GM21576 (cell line): Measurements from ENCODE around the gene C6orf62.
A peak's percentile ranks its signal among the peaks of the same experiment; 100 is the strongest.
"Not testable (repeated sequence)": the region's sequence is repeated elsewhere in the genome, so short reads cannot be mapped to it uniquely, and the experiment has no call there.

Source experiments
- ATAC-seq: cut with Tn5 transposase; IDR thresholded peaks from one replicate; pipeline ENCODE4 v1.9.1; 2021; ENCODE audit warnings: mild to moderate bottlenecking, moderate library complexity; ENCODE audit not compliant: unreplicated experiment

The C6orf62 gene

DNA sequence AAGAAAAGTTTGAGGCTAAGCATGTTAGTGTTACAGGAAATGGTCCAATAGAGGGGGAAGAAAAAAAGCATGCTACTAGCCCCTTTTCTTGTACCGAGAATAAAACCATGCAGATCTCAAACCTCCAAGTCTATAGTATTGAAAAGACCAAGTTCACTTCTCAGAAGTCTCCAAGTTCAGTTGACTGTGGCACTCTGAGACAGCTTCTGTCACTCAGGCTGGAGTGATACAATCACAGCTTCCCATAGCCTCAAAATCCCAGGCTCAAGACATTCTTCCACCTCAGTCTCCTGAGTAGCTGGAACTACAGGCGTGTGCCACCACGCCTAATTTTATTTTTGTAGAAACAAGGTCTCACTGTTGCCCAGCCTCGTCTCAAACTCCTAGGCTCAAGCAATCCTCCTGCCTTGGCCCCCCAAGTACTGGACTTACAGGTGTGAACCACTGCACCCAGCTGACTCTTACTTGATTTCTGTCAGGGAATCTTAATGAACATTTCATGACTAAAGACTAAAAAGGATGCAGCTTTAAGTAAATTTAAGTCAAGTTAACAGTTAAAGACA lies 16.2 kb downstream of the C6orf62 start:
- ATAC-seq, result no peak

- ATAC-seq, result no peak
Measured at GRCh38 chr6:24699521-24700359, 19.2 kb downstream of the C6orf62 start.

DNA sequence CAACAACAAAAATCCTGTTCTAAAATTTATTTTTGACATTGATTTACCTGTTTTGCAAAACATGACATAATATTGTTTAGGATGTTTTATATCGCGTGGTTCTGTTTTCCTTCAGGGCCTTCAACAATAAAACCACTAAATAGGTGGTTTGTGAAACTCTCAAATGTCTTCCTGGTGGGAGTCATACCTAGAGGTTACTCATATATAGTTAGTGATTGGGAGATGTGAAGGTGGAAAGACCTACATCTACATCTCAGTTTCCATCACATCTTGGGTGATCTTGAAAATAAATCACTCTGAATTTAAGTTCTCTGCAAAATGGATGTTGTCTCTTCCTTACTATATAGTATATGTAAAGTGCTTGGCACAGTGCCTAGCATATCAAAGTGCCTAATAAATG lies 22.9 kb downstream of the C6orf62 start:
- ATAC-seq, result no peak

GRCh38 chr6:24695635-24696034 lies 23.3 kb downstream of the C6orf62 start:
- ATAC-seq, result peak; percentile 58

- ATAC-seq, result no peak
Measured at GRCh38 chr6:24694198-24694597, 24.8 kb downstream of the C6orf62 start.

GRCh38 chr6:24692848-24693592 lies 25.9 kb downstream of the C6orf62 start:
- ATAC-seq, result no peak

DNA sequence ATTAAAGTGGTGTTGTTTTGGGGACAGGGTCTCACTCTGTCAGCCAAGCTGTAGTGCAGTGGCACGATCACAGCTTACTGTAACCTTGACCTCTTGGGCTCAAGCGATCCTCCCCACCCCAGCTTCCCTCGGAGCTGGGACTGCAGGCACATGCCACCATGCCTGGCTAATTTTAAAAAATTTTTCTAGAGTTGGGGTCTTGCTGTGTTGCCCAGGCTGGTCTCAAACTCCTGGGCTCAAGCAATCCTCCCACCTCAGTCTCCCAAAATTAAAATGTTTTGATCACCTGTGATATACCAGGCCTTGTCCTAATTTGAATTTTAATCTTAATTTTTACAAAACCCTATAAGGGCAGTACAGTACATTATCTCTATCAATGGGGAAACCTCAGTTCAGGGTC lies 26.5 kb downstream of the C6orf62 start:
- ATAC-seq, result no peak

- no peak for ATAC-seq
Measured at GRCh38 chr6:24692003-24692402, 27.0 kb downstream of the C6orf62 start.

DNA sequence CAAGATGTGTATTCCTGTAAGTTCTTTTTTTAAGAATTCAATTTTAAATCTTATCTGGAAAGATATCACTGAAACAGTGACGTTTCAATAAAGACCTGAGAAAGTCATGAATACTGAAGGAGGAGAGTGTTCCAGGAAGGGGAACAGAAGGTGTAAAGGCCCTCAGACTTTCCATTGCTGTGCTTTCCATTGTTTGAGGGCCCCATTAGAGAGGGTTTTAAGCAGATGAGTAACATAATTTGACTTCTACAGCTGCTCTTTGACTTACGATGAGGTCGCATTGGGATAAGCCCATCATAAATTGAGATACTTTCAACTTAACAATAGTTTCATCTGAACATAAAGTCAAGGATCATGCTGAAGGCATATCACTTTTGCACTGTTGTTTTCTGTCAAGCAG lies 27.4 kb downstream of the C6orf62 start:
- no peak for ATAC-seq

DNA sequence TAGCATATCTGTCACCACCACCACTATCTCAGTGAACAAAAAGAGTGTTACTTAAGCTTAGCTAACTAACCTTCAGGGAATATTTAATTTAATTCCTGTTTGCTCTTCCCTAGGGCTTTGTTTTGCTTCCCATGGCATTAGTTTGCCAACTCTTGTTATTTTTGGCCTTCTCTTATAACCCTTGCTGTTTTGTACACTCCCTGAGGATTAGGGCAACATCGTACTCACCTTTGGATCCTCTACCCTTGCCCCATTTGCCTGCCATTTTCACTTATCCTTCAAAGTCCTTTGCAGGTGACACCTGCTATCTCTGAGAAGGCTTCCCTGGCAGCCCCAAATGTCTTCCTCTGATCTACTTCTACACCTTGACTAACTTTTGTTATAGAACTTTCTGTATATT lies 28.4 kb downstream of the C6orf62 start:
- ATAC-seq, result no peak

DNA sequence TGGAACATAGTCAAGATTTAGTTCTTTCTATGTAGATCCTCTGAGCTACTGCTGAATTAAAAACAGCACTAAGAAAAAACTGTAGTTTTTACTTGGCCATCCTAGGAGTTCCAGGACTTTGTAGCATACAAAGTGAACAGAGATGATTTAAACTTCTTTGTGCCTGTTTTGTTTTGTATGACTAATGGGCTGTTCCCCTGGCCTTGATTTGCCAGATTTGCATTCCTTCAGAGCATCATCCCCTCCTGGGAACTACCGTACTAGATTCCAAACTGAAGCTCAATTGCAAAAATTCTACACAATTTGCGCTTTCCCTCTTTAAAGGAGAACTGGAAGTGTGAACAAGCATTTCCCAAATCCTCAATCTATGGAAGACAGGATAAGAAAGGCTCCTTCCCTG lies 29.0 kb downstream of the C6orf62 start:
- no peak for ATAC-seq

DNA sequence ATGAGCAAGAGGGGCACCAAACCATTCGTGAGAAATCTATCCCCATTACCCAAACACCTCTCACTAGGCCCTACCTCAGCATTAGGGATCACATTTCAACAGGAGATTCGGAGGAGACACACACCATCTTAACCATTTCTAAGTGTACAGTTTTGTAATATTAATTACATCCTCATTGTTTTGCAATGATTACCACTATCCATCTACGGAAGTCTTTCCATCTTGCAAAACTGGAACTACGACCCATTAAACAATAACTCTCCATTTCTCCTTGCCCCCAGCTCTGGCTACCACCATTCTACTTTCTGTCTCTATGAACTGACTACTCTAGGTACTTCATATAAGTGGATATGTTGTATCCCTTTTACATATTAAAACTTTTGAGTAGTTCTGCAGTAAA lies 32.0 kb downstream of the C6orf62 start:
- ATAC-seq, result no peak

- no peak for ATAC-seq
Measured at GRCh38 chr6:24686408-24686807, 32.5 kb downstream of the C6orf62 start.

DNA sequence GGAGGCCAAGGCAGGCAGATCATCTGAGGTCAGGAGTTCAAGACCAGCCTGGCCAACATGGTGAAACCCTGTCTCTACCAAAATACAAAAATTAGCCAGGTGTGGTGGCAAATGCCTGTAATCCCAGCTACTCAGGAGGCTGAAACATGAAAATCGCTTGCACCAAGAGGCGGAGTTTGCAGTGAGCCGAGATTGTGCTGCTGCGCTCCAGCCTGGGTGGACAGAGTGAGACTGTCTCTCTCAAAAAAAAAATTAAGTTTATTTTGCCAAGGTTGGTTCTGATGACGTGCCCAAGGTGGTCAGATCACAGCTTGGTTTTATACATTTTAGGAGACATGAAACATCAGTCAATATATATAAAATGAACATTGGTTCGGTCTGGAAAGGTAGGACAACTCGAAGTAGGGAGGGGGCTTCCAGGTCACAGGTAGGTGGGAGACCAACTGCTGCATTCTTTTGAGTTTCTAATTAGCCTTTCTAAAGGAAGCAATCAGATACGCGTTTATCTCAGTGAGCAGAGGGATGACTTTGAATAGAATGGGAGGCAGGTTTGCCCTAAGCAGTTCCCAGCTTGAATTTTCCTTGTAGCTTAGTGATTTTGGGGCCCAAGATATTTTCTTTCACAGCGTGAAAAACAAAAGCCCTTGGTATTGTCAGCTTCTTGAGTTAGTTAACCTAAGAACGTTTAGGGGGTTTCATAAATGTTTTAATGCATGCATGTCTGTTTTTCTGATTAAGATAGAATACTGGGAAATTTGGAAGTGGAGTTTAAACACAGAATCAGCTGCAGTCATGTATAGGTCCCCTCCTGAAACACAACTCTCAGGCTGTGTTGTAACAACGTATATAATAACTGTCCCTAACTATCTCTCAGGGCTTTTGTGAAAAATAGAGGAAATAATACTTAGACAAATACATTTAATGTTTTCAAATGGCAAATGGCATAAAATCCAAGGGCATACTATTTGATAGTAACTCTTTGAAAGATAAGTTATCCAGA lies 35.4 kb downstream of the C6orf62 start:
- ATAC-seq, result no peak

DNA sequence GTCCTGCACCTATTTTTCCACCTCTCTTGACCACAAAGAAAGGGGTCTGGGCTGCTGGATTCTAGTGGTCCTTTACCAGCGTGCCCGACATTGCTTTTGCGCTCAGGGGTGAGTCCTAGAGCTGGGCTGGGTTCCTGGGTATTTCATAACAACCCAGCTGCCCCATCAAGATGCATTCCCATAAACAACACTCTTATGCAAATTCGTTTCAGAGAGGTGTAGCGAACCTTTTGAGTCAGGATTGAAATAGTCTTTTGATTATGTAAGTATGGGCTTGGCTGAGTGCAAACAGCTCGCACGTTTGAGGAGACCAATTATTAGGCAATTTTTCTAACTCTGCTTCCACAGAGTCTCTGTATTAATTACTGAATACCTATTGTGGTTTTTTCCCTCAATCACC lies 38.4 kb downstream of the C6orf62 start:
- ATAC-seq, result no peak

- ATAC-seq, result not testable (repeated sequence)
Measured at GRCh38 chr6:24678792-24679352, 40.1 kb downstream of the C6orf62 start.

DNA sequence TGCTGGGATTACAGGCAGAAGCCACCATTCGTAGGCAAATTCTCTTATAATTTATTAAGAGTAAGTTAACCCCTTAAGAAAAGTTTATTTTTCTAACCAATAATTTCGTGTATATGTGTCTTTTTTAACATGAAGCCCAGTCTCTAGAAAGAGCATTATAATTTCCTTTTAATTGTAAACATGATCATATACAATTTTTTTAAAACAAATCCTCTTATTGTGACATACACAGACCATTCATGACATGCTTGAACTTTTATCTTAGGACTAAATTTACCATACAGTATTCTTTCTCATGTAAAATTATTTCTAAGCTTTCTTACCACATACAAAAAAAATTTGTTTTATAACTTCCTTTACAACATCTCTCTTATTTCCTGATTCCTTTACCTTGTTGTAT lies 45.3 kb downstream of the C6orf62 start:
- no peak for ATAC-seq

DNA sequence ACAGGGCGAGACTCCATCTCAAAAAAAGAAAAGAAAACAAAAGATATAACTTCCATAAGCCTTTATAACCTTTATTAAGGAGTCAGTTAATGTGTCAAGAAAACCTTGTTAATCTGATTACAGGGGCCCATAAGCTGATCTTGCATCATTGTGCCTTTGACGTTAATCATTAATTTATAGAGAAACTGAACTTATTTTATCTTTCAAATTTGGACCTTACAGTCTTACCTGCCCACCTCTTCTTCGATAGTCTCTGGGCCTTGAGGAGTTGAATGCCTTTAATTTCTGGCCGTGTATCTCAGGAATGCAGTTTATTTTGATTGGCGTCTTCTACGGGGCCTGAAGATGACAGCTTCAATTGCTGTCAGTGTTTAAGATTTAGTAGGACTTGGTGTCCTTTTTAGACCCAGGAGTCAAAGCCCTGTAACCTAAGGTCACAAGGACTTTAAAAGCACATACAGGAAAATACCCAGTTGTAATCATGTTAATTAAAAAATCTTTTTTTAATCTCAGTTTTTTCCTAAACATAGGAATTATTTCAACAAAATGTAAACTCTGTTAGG lies 46.3 kb downstream of the C6orf62 start:
- no peak for ATAC-seq

DNA sequence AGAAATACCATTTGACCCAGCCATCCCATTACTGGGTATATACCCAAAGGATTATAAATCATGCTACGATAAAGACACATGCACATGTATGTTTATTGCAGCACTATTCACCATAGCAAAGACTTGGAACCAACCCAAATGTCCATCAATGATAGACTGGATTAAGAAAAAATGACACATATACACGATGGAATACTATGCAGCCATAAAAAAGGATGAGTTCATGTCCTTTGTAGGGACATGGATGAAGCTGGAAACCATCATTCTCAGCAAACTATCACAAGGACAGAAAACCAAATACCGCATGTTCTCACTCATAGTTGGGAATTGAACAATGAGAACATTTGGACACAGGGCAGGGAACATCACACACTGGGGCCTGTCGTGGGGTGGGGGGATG lies 47.9 kb downstream of the C6orf62 start:
- ATAC-seq, result not testable (repeated sequence)

- ATAC-seq, result not testable (repeated sequence)
Measured at GRCh38 chr6:24670492-24670891, 48.5 kb downstream of the C6orf62 start.
